ENCODE results near the gene RIN3.

RIN3 gene

DNA sequence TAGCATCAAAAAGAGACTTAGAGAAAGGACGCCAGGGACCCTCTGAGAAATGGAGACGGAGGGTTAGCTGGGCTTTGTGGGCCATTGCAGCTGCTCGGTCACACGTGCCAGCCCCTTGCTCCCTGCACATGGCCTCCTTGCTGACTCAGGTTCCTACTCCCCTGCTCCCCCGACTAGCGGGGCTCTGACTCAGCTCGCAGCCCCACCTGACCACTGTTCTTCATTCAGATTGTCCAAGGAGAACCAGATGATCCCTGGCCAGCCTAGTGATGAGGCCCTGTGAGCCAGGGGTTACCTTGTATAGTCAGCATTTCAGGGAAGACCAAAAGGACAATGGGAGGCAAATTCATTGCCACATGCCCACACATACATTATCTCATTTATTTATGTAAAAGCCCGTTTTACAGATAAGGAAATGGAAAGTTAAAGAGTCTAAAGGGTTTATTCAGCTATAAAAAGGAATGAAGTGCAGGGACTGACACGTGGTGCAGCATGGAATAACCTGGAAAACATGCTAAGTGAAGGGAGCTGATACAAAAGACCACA lies 131.5 kb downstream of the RIN3 start:
- FAIRE-seq, result no peak
- DNase-seq (ENCODE audit: low spot score), result peak; percentile 9

DNA sequence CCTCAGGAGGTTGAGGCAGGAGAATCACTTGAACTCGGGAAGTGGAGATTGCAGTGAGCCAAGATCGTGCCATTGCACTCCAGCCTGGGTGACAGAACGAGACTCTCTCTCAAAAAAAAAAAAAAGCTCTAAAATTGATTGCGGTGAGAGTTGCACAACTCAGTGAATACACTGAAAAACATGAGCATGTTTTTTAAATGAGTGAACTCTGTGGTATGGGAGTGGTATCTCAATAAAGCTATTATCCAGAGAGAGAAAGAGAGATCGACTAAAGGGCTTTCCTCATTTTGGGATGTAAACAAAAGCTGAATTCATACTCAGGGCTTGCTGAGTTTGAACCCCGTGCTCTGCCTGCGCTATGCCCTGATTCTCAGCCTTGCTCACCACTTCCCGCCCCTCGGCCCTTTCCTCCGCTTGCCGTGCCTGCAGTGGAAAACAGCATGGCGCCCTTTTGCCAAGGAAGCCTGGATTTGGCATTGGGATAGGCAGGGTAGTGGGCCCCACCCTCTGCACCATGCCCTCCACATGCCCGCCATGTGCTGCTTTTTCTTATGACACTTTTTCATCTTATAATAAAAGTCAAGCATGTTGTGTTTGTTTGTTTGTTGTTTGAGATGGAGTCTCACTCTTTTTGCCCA lies 132.4 kb downstream of the RIN3 start:
- FAIRE-seq, result no peak
- DNase-seq (ENCODE audit: low spot score), result no peak

DNA sequence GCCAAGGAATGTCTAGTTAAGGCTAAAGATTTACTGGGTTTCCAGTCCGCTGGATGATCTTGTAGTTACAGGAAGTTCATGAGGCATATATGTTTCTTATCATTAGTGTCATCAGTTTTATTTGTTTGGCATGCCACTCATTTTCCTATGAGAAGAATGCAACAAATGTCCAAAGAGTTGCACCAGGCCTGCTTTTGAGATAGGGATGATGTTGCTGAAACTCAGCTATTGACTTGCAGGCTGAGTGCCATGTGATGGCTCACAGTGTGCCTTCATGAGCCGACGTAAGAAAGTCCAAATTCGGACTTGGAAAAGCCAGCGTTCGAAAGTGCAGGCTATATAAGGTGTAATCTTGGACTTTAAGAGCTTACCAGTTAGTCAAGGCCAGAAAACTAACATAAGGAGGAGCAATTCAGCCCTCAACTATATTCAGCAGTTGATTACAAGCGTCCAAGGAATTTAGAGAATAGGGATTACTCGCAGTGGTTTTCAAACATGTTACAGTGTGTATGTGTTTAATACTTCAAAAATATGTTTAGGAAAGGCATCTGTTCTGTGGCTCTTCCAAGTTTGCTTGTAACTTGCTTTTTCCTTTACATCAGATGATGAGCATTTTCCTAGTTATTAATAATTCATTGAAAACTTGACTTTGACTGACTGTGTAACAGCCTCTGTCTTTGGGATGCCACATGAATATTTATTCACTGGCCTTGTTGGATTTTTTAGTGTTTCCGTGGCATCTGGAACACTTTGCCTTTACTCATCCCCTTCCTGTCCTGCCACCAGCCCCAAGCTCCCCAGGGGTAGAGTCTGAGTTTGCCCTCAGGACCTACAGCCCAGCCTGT lies 133.6 kb downstream of the RIN3 start:
- FAIRE-seq (no peak), DNase-seq (ENCODE audit: low spot score) (peak; percentile 8)

DNA sequence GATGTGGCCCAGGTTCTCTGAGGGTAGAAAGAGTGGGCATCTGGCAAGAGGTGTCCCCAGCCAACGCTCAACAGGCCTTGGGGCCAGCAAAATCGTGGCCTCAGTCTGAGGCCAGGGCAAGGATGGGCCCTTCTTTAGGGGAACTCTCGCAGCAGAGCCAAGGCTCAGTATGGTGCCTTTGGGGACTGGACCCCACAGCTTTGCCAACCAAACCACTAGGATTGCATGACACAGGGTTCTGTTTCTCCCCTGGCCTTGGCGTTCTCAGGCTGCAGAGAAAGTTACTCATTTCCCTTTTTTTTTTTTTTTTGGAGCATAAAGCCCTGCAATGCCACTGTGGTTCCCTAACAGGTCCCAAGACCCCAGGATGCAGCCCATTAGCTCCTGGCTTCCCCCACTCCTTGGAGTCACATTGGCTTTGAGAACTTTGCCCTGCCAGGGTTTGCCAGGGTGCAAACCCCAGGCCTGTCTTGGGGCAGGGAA lies 134.3 kb downstream of the RIN3 start:
- DNase-seq (ENCODE audit: low spot score) (no peak), FAIRE-seq (no peak)

DNA sequence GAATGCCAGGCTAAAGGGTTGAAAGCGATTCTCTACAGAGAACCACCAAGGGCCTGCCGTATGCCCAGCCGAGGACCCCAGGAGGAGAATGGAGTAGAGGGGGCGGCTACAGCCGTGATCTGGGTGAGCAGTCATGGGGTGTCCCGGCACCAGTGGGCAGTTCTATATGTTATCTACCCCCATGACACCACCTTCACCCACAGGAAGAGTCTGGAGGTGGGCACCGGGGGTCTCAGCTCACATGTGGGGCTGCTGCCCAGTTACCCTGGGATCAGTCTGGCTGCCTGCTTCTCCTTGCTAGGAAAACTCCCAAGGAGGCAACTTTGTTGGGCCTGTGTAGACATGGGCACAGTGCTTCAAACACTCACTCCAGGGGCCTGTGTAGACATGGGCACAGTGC lies 135.5 kb downstream of the RIN3 start:
- FAIRE-seq (no peak), DNase-seq (ENCODE audit: low spot score) (no peak)

DNA sequence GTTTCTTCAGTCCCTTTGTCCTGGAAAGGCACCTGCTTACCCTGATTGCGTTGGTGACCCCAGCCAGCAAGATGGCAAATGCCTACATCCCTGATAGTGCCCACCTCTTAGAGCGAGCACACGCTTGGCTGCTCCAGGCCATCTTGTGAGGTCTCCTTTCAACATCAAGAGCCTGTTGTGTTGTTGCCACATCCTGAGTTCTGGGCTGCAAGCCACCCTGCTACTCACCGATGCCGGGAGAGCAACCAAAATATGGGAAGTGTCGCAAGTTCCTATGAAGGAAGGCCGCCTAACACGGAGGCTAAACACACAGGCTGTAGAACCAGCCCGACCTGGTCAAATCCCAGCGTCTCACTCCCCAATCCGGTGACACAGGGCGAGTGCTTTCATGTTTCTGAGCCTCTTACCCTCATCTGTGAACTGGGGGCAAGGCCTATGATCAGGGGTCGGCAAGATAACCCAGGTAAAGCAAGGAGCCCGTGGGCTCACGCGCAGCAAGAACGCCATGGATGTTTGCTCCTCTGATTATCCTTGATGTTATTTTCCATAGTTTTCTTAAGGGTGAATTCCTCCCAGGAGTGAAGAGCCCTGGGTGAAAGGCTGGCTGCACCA lies 136.5 kb downstream of the RIN3 start:
- no peak for FAIRE-seq
- DNase-seq (ENCODE audit: low spot score), result no peak

DNA sequence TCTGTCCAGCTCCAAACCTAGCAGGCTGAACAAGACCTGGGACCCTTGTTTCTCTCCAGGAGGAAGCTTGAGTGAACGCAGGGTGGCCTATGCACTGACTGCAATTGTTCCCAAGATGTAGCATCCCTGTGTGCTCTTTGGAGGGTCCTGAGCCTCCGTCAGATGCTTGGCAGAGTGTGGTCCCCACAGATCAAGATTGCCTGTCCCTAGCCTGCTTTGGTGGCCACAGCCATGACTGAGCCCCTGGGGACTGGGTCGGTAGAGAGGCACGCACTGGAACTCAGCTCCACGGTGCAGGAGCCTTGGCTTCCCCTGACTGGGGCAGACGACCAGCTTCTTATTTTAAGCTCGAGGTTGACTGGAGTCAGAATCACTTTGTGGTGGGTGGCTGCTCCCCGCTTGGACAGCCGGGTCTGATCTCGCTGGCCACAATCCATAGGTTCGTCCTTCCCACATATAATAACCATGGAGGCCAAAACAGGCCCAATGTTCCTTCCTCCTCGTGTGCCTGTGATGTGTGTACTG lies 137.1 kb downstream of the RIN3 start:
- DNase-seq (ENCODE audit: low spot score) (no peak), FAIRE-seq (no peak)

DNA sequence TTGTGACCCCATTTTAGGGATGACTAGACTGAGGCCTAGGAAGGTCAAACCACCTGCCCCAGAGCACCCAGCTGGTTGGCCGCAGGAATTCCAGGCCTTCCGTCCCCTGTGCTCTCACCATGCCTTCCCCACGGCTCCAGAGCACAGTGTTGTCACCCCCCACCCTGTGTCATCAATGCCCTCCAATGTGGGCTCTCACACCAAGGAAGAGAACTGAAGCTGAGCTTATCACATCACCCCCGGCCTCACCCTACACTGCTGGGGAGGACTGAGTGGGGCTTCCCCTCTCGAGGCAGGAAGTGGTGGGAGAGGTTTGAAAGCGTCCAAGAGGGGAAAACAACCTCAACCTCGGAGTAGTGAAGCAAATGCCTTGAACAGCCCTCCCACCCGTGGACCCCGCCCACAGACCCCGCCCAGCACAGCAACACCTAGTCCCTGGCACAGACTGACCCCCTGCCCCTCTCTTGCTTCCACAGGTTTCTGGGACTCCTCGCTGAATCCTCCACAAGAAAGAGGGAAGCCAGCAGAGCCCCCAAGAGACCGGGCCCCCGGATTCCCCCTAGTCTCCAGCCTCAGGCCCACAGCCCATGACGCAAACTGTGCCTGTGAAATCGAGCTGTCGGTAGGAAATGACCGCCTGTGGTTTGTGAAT lies 137.7 kb downstream of the RIN3 start:
- FAIRE-seq, result no peak
- no peak for DNase-seq (ENCODE audit: low spot score)

DNA sequence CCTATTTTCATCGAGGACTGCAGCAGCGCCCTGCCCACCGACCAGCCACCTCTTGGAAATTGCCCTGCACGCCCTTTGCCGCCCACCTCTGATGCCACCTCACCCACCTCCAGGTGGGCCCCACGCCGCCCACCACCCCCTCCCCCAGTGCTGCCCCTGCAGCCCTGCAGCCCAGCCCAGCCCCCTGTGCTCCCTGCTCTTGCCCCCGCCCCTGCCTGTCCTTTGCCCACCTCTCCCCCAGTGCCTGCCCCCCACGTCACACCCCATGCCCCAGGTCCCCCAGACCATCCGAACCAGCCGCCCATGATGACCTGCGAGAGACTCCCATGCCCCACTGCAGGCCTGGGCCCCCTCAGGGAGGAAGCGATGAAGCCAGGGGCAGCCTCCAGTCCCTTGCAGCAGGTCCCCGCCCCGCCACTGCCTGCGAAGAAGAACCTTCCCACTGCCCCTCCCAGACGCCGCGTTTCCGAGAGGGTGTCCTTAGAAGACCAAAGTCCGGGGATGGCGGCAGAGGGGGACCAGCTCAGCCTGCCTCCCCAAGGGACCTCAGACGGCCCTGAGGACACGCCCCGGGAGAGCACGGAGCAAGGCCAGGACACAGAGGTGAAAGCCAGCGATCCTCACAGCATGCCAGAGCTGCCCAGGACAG lies 138.3 kb downstream of the RIN3 start:
- DNase-seq (ENCODE audit: low spot score) (no peak), FAIRE-seq (no peak)

DNA sequence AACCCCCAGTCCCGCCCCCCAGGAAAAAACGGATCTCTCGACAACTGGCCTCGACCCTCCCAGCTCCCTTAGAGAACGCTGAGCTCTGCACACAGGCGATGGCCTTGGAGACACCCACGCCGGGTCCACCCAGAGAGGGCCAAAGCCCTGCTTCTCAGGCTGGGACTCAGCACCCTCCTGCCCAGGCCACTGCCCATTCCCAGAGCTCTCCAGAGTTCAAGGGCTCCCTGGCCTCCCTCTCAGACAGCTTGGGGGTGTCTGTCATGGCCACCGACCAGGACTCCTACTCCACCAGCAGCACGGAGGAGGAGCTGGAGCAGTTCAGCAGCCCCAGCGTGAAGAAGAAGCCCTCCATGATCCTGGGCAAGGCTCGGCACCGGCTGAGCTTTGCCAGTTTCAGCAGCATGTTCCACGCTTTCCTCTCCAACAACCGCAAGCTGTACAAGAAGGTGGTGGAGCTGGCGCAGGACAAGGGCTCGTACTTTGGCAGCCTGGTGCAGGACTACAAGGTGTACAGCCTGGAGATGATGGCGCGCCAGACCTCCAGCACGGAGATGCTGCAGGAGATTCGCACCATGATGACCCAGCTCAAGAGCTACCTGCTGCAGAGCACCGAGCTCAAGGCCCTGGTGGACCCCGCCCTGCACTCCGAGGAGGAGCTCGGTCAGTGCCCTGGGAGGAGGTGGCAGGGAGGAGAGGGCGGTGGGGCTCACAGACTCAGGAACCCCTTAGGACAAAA lies 139.0 kb downstream of the RIN3 start:
- FAIRE-seq, result no peak
- no peak for DNase-seq (ENCODE audit: low spot score)

DNA sequence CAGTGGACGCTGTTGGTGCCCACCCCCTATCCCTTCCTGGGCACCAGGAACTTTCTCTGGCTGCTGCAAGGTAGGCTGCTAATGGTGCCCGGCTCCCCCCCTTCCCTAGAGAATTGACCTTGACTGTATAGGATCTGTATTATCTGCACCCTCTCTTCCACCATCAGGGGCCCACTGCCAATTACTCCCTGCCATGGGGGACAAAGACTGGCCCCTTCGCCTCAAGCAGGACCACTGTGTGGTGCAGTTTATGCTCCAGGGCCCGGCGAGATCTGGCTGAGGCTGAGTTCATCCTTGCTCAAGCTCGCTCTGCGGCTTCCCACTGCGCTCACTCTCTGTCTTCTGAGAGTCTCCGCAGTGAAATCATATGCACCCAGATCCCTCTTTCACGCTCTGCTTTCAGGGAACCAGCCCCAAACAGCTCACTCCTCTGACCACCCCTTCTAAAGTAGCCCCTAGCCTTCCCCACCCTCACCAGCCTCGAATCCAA lies 139.6 kb downstream of the RIN3 start:
- DNase-seq (ENCODE audit: low spot score) (no peak), FAIRE-seq (no peak)

DNA sequence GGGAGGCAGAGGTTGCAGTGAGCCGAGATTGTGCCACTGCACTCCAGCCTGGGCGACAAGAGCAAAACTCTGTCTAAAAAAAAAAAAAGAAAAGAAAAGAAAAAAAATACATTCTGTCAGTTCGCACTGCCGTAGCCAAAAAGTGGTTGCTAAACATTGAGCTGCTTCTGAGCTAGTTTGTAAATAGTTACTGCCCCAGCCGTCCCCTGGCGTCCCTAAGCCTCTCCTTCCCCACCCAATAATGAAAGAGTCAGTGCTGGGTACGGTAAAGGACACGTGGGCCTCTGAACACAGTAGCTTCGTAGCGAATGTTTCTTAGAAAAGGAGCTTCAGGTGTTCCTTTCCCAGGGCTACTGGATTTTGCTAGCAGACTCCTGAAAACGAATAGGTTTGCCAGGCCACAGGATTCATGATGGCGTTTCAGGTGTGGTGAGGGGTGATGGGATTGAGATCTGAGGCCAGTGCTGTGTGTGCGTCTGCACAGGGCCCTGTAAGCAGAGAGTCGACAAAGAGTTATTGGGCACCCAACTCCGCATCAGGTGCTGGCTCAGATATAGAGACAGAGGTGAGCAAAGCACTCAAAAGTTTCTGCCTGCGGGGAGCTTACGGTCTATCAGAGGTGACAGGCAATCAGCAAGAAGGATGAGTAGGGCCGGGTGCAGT lies 140.8 kb downstream of the RIN3 start:
- FAIRE-seq (no peak), DNase-seq (ENCODE audit: low spot score) (no peak)

DNA sequence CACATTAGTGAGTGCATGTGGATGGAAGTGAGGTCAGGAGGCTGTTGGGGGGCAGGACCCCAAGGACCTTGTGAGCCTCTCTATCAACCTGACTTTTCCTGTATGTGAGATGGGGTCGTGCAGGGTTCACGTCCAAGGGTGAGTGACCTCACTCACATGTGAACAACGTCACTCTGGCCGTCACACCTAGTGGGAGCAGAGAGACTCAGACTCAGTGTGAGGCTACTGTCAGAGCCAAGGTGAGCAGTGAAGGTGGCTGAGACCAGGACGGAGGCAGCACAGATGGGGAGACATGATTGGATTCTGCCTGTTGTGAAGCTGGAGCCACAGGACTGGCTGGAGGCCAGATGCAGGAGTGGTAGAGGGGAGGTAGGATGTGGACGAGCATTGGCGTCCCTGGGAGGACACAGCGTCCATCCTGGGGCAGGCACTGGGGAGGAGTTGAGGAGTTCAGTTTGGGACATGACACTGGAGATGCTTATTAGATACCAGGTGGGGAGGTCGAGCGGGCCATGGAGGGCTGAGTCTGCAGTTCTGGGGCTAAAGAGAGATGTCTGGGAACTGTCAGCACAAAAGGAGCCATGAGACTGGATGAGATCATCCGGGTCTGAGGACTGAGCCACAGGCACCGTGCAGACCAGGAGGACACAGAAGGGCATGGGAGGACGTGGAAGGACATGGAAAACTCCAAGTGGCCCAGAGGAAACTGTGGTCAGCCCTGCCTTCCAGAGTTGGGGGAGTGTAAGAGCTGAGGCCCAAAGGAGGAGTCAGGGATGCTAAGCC lies 142.0 kb downstream of the RIN3 start:
- FAIRE-seq (no peak), DNase-seq (ENCODE audit: low spot score) (no peak)

DNA sequence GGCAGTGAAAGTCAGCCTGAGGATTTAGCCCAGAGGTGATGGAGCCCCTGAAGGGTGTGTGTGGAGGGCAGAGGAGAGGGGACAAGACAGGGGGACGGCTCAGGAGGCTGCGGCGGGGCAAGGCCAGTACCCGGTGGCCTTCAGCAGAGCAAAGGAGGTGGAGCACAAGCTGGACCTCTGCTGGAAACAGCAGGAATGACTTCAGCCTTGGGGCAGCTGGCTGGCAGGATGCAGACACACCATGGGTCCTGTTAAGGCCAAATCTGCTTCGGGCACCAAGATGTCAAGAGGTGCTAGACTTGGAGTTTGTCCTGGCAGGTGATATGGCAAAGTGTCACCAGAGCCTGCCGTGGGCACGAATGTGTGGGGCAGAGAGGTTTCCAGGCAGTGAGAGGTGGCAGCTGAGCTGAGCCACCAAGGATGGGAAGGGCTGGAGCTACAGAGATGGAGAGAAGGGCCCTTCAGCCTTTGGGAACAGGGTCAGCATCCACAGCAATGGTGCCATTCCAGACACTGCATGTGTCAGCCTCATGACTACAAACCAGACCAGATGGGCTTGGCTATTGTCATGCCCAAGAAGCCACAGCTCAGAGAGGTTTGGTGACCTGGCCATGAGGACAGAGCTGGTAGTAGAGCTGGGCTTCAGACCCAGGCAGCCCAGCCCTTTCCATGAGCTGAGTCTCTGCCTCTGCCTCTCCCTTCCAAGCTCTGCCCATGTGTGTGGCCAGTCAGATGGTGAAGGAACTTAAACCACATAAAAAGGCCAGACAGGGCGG lies 142.9 kb downstream of the RIN3 start:
- no peak for DNase-seq (ENCODE audit: low spot score)
- FAIRE-seq, result no peak

DNA sequence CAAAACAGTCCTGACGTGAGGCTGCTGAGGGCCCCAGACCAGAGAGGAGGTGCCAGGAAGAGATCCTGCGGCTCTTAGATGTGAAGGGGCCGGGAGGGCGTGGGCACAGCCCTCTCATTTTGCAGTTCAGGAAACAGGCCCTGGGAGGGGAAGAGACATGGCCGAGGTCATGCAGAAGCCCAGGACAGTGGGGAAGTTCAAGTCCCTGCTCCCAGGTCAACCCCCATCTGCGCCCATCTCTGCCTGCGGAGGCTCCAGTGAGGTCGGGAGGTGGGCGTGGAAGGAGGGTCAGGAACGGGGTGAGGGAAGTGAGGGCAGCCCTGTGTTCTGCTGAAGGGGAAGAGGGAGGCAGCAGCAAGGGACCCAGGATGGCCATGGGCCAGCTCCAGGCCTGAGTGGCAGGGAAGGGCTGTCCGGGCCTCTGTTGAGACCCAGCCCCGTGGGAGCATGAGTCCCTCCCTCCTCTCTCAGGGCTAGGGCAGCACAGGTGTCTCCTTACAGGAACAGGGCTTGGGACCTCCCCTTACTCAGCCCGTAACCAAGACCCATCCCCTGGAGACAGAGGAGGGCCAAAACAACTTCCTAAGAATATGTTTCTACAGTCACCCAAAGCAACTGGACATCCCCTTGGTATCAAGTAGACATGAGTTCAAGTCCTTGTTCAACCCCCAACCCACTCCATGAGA lies 144.0 kb downstream of the RIN3 start:
- FAIRE-seq (no peak), DNase-seq (ENCODE audit: low spot score) (no peak)

DNA sequence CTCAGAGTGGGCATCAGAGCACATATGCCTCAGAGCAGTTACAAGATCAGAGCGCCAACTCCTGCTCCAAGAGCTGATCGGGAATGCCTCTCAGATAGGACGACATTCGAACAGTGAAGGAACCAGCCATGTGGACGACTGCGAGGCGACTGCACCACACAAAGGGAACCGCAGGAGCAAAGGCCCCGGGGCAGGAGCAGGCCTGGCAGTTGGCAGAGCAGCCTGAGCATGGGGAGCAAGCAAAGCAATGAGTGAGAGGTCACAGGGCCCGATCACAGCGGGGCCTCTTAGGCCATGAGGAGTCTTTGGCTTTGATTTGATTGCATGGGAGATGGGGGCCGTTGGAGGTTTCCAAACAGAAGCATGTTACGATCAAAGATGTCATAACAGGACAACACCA lies 144.6 kb downstream of the RIN3 start:
- FAIRE-seq (no peak), DNase-seq (ENCODE audit: low spot score) (no peak)

DNA sequence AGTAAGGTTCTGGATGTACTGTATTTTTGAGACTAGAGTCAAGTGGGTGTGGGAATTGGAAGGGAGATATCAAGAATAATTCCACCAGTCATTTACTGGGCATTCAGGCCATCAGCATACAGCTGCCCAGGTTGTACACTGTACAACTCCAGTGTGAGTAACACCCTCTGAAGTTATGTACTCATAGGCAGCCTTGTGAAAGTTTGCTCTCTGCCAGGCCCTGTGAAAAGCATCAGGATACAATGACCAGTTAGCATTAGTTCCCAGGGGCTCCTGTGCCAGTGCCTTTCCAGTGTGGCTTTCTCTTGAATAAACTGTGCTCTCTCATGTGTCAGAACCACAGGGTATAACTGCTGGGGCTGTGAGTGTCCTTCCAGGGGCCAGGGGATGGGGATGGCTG lies 145.1 kb downstream of the RIN3 start:
- no peak for FAIRE-seq
- DNase-seq (ENCODE audit: low spot score), result no peak

Data from RCC 7860 (cell line).